GM23248 (cell line): ENCODE results near the gene GAK.

Experiments
- EZH2 ChIP-seq: fragments of 200-600 bp; sonication (generic); IDR thresholded peaks from 2 replicates; pipeline ENCODE4 v1.6.1; 2018; ENCODE audit warnings: antibody characterized with exemption, mild to moderate bottlenecking; ENCODE audit not compliant: insufficient read depth, poor library complexity, severe bottlenecking
- EZH2phosphoT487 ChIP-seq: fragments of 200-600 bp; sonication (generic); IDR thresholded peaks from 2 replicates; pipeline ENCODE4 v1.6.1; 2018; ENCODE audit warnings: antibody characterized with exemption, moderate library complexity, mild to moderate bottlenecking, low read depth; ENCODE audit not compliant: insufficient read depth

- TF ChIP-seq EZH2phosphoT487 (no peak), EZH2 (no peak)
Measured at GRCh38 chr4:825971-826330, 106.2 kb downstream of the GAK start, which contains the start of gene CPLX1.
